OCI-LY1 (cell line): ENCODE measurements around the gene ATP8A2.

ENCODE experiments used
- CTCF ChIP-seq: fragments of 200-600 bp; sonication (generic), shearing (Covaris generic); IDR thresholded peaks from 2 replicates; pipeline ENCODE4 v1.5.1; 2017; ENCODE audit warnings: mild to moderate bottlenecking, antibody characterized with exemption, low read length, moderate library complexity, mixed read lengths
- EZH2 ChIP-seq: fragments of 200-600 bp; sonication (generic), shearing (Covaris generic); IDR thresholded peaks from 2 replicates; pipeline ENCODE4 v1.8.0; 2017; ENCODE audit warnings: borderline replicate concordance, mixed run types, mild to moderate bottlenecking, antibody characterized with exemption, low read length, moderate library complexity, mixed read lengths

- TF ChIP-seq CTCF (no peak), EZH2 (no peak)
Observed at GRCh38 chr13:25933520-25933919, 561.7 kb downstream of the ATP8A2 start.
